ENCODE measurements around the gene SESN1.

DNA sequence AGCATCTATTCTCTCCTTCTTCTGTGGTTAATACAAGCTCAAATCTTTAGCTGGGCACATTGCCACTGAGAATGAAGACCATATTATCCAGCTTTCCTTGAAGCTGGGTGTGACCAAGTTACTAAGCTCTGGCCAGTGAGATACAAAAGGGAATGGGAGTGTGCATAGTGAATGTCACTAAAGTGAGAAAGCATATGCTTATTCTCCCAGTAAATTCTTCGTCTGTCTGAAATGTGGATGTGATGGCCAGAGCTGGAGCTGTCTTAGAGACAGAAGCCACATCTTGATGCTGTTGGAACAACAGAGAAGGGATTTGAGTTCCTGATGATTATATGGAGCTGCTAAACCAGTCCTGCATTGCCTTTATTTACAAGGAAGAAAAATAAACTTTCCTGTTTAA is 60.1 kb downstream of the SESN1 start:
- TF ChIP-seq TAF1 (IDR thresholded peaks at IDR 0.05; ENCODE audit: low read depth, low read length) (no peak), POLR2A (IDR thresholded peaks at IDR 0.05; ENCODE audit: low read depth, low read length) (no peak)

All from GM12891 (cell line).